Panc1 (cell line): ENCODE data around the gene GNS.

Experiments used
- POLR2AphosphoS5 ChIP-seq: IDR thresholded peaks from 2 replicates; pipeline ENCODE4 v1.6.1; 2012; ENCODE audit warnings: mild to moderate bottlenecking, low read depth, low read length, moderate library complexity
- SIN3A ChIP-seq: IDR thresholded peaks from 2 replicates; pipeline ENCODE4 v1.6.1; 2012; ENCODE audit warnings: low read depth, mild to moderate bottlenecking, low read length, moderate library complexity, borderline replicate concordance; ENCODE audit not compliant: insufficient read depth
- TCF7L2 ChIP-seq: IDR thresholded peaks from 2 replicates; pipeline ENCODE4 v1.6.1; 2011; ENCODE audit warnings: mild to moderate bottlenecking, low read depth, low read length, inconsistent platforms
- TF ChIP-seq, protein P1 (sequence below): fragments of 450-650 bp; IDR thresholded peaks from 2 replicates; pipeline ENCODE4 v1.5.1; 2017; ENCODE audit warnings: mild to moderate bottlenecking

DNA sequence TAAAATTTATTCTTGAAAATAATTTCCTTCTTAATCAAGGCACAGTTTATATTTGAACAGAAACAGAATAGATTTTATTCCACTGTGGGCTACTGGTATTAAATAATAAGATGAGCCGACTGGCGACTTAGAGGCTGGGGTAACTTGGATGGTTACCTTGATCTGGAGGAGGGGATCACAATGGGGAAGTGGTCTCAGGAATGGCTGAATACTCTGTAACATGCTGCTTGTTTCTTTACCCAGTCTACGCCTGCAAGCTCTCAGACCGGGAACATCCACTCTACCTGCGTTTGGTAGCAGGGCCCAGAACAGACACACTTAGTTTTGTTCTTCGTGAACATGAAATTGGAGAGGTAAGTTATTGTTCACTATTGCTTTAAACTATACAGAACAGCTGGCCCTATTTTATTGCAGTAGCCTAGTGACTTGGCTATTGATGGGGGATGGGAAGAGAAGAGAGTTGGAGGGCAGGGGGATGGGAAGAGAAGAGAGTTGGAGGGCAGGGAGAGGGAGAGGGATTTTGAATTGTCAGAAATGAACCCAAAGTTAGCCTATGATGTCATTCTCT, 67.9 kb downstream of the GNS start:
- TF ChIP-seq, protein P1, sequence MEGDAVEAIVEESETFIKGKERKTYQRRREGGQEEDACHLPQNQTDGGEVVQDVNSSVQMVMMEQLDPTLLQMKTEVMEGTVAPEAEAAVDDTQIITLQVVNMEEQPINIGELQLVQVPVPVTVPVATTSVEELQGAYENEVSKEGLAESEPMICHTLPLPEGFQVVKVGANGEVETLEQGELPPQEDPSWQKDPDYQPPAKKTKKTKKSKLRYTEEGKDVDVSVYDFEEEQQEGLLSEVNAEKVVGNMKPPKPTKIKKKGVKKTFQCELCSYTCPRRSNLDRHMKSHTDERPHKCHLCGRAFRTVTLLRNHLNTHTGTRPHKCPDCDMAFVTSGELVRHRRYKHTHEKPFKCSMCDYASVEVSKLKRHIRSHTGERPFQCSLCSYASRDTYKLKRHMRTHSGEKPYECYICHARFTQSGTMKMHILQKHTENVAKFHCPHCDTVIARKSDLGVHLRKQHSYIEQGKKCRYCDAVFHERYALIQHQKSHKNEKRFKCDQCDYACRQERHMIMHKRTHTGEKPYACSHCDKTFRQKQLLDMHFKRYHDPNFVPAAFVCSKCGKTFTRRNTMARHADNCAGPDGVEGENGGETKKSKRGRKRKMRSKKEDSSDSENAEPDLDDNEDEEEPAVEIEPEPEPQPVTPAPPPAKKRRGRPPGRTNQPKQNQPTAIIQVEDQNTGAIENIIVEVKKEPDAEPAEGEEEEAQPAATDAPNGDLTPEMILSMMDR = no peak
- TF ChIP-seq SIN3A (no peak), TCF7L2 (no peak), POLR2AphosphoS5 (no peak)
